NCI-H446 (cell line): ENCODE data around the gene MED12L.
A peak's percentile ranks its signal among the peaks of the same experiment; 100 is the strongest.

Source experiments
- DNase-seq, 2 experiments: peaks; one replicate each; lab custom pipeline; 2025; lab: John Stamatoyannopoulos, UW

The MED12L gene

GRCh38 chr3:151460774-151461450 is 375.4 kb downstream of the MED12L start, which contains the start of gene IGSF10:
Gene IGSF10 (minus strand): TSS chr3:151461061. CDS start chr3:151458709, 2,352 bp downstream.
- no peak for DNase-seq

DNA sequence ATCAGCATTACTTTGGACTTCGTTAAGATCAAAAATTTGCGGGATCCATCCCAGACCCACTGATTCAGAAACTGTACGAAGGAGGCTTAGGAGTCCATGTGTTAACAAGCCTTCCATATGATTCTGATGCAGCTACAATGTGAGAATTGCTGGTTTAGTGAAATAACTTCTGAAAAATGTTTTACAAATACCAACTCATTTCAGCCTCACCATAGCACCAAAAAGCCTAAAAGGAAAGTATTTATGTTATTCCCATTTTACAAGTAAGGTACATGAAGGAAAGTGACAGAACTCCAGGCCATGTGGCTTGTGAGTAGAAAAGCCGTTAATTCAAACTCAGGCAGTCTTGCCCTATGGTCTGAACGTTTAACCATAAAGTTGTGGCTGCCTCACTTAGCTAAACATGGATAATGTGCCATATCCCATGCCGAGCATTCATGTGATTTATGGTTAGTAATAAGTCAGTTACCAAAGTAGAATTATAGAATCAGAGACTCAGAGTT is 376.9 kb downstream of the MED12L start:
- no peak for DNase-seq

- no peak for DNase-seq
These were observed 377.5 kb downstream of the MED12L start for GRCh38 chr3:151462991-151463390.

- no peak for DNase-seq
These were observed 381.6 kb downstream of the MED12L start for GRCh38 chr3:151467069-151467468.

- DNase-seq = peak; percentile 46 to 76
These were observed 382.9 kb downstream of the MED12L start for GRCh38 chr3:151468284-151468917.

GRCh38 chr3:151476344-151477018 is 391.0 kb downstream of the MED12L start:
- no peak for DNase-seq

DNA sequence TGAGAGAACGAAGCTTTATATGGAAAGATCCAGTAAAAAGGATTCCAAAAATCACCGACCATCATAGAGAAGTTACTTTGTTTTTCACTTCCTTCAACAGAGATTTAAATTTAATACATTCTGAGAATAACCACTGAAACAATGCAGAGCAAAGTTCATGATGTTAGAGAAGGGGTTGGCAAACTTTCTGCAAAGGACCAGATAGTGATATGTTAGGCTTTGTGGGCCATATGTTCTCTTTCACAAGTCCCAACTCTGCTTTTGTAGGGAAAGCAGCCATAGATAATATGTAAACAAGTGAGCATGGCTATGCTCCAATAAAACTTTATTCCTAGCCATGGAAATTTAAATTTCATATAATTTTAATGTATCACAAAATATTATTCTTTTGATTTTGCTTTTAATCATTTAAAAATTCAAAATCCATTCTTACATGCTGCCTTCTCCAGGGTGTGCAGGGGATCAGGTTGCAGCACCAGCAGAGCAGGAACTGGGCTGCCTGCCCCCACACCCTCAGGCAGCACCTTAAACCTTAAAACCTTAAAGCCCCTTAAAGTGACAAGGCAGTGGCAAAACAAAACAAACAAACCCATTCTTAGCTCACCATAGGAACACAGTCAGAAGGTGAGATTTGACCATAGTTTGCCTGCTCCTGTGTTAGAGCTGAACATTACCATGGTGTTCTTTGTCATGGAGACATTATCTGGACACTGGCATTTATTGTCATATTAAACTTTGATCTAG is 392.3 kb downstream of the MED12L start:
- no peak for DNase-seq

DNA sequence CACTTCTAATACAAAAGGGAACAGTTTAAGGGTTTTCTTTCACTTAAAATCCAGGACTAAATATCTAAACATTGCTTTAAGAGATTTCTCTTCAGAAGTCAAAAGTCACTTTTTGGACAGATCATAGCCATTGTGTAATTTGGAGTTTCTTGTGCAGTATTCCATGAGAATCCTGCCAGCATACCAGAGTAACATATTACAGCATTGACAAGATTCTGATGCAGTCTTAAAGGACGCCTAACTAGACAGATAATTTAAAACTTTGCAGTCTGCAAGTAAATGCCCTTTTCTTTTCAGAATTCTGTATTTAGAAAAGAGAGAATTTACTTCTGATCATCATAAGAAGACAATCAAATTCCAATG is 392.9 kb downstream of the MED12L start:
- DNase-seq = no peak

GRCh38 chr3:151479452-151479851 is 394.0 kb downstream of the MED12L start:
- DNase-seq = no peak

DNA sequence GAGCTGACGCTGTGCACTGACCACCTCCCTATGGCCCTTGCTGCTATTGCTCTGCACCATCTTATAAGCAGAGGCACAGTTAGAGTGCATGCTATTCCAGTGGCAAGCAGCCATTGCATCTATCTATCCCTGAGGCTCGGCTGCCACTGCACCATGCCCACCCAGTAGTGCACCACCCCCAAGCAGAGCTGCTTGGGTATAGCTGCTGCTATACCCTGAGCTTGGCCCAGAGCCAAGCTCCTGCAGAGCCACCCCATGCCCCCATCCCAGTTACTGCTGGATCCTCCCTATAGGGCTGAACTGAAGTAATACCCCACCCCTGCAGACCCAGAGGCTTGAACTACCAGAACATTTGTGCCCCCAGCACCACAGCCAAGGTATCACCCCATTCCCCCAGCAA is 395.0 kb downstream of the MED12L start:
- DNase-seq = no peak

DNA sequence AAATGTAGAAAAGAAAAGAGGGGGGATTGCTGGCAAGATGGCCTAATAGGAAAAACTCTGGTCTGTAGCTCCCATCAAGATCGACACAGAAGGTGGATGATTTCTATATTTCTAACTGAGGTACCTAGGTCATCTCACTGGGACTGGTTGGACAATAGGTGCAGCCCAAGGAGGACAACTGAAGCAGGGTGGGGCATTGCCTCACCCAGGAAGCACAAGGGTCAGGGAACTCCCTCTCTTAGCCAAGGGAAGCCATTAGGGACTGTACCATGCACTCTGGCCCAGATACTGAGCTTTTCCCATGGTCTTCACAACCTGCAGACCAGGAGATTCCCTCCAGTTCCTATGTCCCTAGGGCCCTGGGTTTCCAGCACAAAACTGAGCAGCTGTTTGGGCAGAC is 398.0 kb downstream of the MED12L start:
- DNase-seq = no peak

GRCh38 chr3:151483961-151484520 is 398.6 kb downstream of the MED12L start:
- DNase-seq = no peak
